Measurements from ENCODE around the gene TNIK.
"Not testable (repeated sequence)": the region's sequence is repeated elsewhere in the genome, so short reads cannot be mapped to it uniquely, and the experiment has no call there.

TNIK gene

GRCh38 chr3:171468296-171468906, 8.2 kb upstream of the TNIK start:
- DNase-seq, result no peak

GRCh38 chr3:171465763-171466162, 5.6 kb upstream of the TNIK start:
- no peak for DNase-seq

- DNase-seq, result no peak
Measured at GRCh38 chr3:171464462-171464861, 4.3 kb upstream of the TNIK start.

GRCh38 chr3:171462224-171462623, 2.0 kb upstream of the TNIK start:
- DNase-seq, result no peak

- DNase-seq, result no peak
Measured at GRCh38 chr3:171461525-171461917, 1.3 kb upstream of the TNIK start.

- DNase-seq, result peak; percentile 81
Measured at GRCh38 chr3:171460725-171461524, 720 bp upstream of the TNIK start.

GRCh38 chr3:171459137-171459941, 866 bp downstream of the TNIK start:
- peak; percentile 36 for DNase-seq

GRCh38 chr3:171458864-171459136, 1.4 kb downstream of the TNIK start:
- no peak for DNase-seq

GRCh38 chr3:171458071-171458863, 1.9 kb downstream of the TNIK start:
- DNase-seq, result no peak

- no peak for DNase-seq
Measured at GRCh38 chr3:171457607-171458061, 2.6 kb downstream of the TNIK start.

GRCh38 chr3:171456765-171457606, 3.2 kb downstream of the TNIK start:
- DNase-seq, result no peak

GRCh38 chr3:171455603-171456550, 4.3 kb downstream of the TNIK start:
- no peak for DNase-seq

GRCh38 chr3:171454041-171454440, 6.2 kb downstream of the TNIK start:
- no peak for DNase-seq

- no peak for DNase-seq
Measured at GRCh38 chr3:171453180-171453886, 6.9 kb downstream of the TNIK start.

GRCh38 chr3:171452328-171452727, 7.9 kb downstream of the TNIK start:
- no peak for DNase-seq

- no peak for DNase-seq
Measured at GRCh38 chr3:171451915-171452314, 8.3 kb downstream of the TNIK start.

GRCh38 chr3:171447579-171447891, 12.7 kb downstream of the TNIK start:
- not testable (repeated sequence) for DNase-seq

GRCh38 chr3:171446801-171447578, 13.2 kb downstream of the TNIK start:
- DNase-seq, result no peak

- no peak for DNase-seq
Measured at GRCh38 chr3:171446301-171446700, 13.9 kb downstream of the TNIK start.
